Activated CD8-positive, alpha-beta T cell treated with anti-CD3 and anti-CD28 coated beads, Interleukin-2, amount 10 ng/mL, durations not matched to agents 7 days and 5 days (primary cell): Measurements from ENCODE around the gene ADGRE3. TPM values are rescaled to one million over a fixed set of nuclear protein-coding genes. Genes with fewer than 3 reads are reported as not detected.

Source experiments
- ATAC-seq: fragments of 150-1000 bp; cut with Tn5 transposase; one replicate; pipeline ENCODE4 v1.10.0; 2021; ENCODE audit warnings: moderate library complexity
- CTCF ChIA-PET: fragments of 350-600 bp; sonication (Branson Sonifier 250); formaldehyde crosslinking; loops from one replicate; lab custom pipeline; 2021; ENCODE audit warnings: antibody characterized with exemption; lab: Charles Lee
- POLR2A ChIA-PET: fragments of 350-600 bp; sonication (Branson Sonifier 250); formaldehyde crosslinking; loops from one replicate; lab custom pipeline; 2021; ENCODE audit warnings: antibody characterized with exemption; lab: Charles Lee
- DNase-seq: peaks from one replicate; pipeline ENCODE4 v3.0.0-alpha.2; 2020
- H3K27ac Mint-ChIP-seq: one replicate; pipeline ENCODE4 v1.8.0; 2021; ENCODE audit warnings: mild to moderate bottlenecking, mixed read lengths
- H3K27me3 Mint-ChIP-seq: one replicate; pipeline ENCODE4 v1.8.0; 2021; ENCODE audit warnings: low read depth, mixed read lengths
- H3K36me3 Mint-ChIP-seq: one replicate; pipeline ENCODE4 v1.8.0; 2021; ENCODE audit warnings: low read depth, mixed read lengths
- H3K4me1 Mint-ChIP-seq: one replicate; pipeline ENCODE4 v1.8.0; 2021; ENCODE audit warnings: low read depth, mixed read lengths
- H3K4me3 Mint-ChIP-seq: one replicate; pipeline ENCODE4 v1.8.0; 2021; ENCODE audit warnings: mild to moderate bottlenecking, mixed read lengths
- H3K9me3 Mint-ChIP-seq: one replicate; pipeline ENCODE4 v1.8.0; 2022; ENCODE audit warnings: mixed read lengths; ENCODE audit not compliant: insufficient read depth
- total RNA-seq, 2 experiments: library from RNA; stranded (reverse); gene quantifications; one replicate each; pipeline ENCODE4 v1.2.3, GENCODE V29; 2021

The ADGRE3 gene
- total RNA-seq: not detected

GRCh38 chr19:14674764-14675163, at the start of gene ADGRE3:
TSS of gene ADGRE3 (minus strand) at chr19:14674844. CDS start at chr19:14674770, 74 bp downstream.
- H3K36me3 Mint-ChIP-seq: no peaks in the 10 kb centered on the region
- no peaks in the 10 kb centered on the region for H3K4me1 Mint-ChIP-seq
- ChIA-PET POLR2A (no interaction called here), CTCF (interaction anchor here (2.9 kb wide), 1 partner anchor 11 kb away, joined by 15 read pairs; no protein-coding TSS in a partner anchor)
- ATAC-seq (no peak), DNase-seq (no peak)
- H3K27me3 Mint-ChIP-seq: peaks cover 16% of the 10 kb centered on the region
- H3K4me3 Mint-ChIP-seq: no peak within 1 kb of the TSS
- H3K27ac Mint-ChIP-seq: no peak within 1 kb of the TSS
- H3K9me3 Mint-ChIP-seq: peaks cover 3% of the 10 kb centered on the region

GRCh38 chr19:14722127-14722526, 47.5 kb upstream of the ADGRE3 start:
- ChIA-PET CTCF (interaction anchor here (0.7 kb wide), 1 partner anchor 354 kb away, joined by 3 read pairs; no protein-coding TSS in a partner anchor), POLR2A (no interaction called here)
- no peak overlapping the region for H3K27ac Mint-ChIP-seq
- no peak for DNase-seq
- H3K27me3 Mint-ChIP-seq: no peaks in the 10 kb centered on the region
- peaks cover 46% of the 10 kb centered on the region for H3K9me3 Mint-ChIP-seq
- peaks cover 35% of the 10 kb centered on the region for H3K36me3 Mint-ChIP-seq
- no peak overlapping the region for H3K4me3 Mint-ChIP-seq
- H3K4me1 Mint-ChIP-seq: no peaks in the 10 kb centered on the region
- no peak for ATAC-seq

GRCh38 chr19:14719162-14719561, 44.5 kb upstream of the ADGRE3 start:
- no peak for ATAC-seq
- POLR2A ChIA-PET: no interaction called here
- Mint-ChIP-seq H3K4me3 (no peak overlapping the region), H3K9me3 (peaks cover 47% of the 10 kb centered on the region), H3K4me1 (no peaks in the 10 kb centered on the region), H3K27me3 (no peaks in the 10 kb centered on the region), H3K36me3 (peaks cover 63% of the 10 kb centered on the region), H3K27ac (no peak overlapping the region)
- DNase-seq: no peak
- CTCF ChIA-PET: no interaction called here

GRCh38 chr19:14718522-14719116, 44.0 kb upstream of the ADGRE3 start:
- POLR2A ChIA-PET: no interaction called here
- CTCF ChIA-PET: no interaction called here
- Mint-ChIP-seq H3K27ac (no peak overlapping the region), H3K4me3 (no peak overlapping the region), H3K36me3 (peaks cover 68% of the 10 kb centered on the region), H3K4me1 (no peaks in the 10 kb centered on the region), H3K27me3 (no peaks in the 10 kb centered on the region), H3K9me3 (peaks cover 47% of the 10 kb centered on the region)
- DNase-seq (no peak), ATAC-seq (no peak)

- no peaks in the 10 kb centered on the region for H3K4me1 Mint-ChIP-seq
- H3K9me3 Mint-ChIP-seq: peaks cover 29% of the 10 kb centered on the region
- H3K36me3 Mint-ChIP-seq: peaks cover 69% of the 10 kb centered on the region
- H3K27ac Mint-ChIP-seq: no peak overlapping the region
- CTCF ChIA-PET: no interaction called here
- no peaks in the 10 kb centered on the region for H3K27me3 Mint-ChIP-seq
- DNase-seq: no peak
- H3K4me3 Mint-ChIP-seq: no peak overlapping the region
- POLR2A ChIA-PET: no interaction called here
- ATAC-seq: no peak
Measured at GRCh38 chr19:14715841-14716240, 41.2 kb upstream of the ADGRE3 start.

- DNase-seq (no peak), ATAC-seq (no peak)
- H3K4me1 Mint-ChIP-seq: no peaks in the 10 kb centered on the region
- H3K4me3 Mint-ChIP-seq: no peak overlapping the region
- peaks cover 54% of the 10 kb centered on the region for H3K36me3 Mint-ChIP-seq
- H3K27ac Mint-ChIP-seq: no peak overlapping the region
- peaks cover 2% of the 10 kb centered on the region for H3K9me3 Mint-ChIP-seq
- no peaks in the 10 kb centered on the region for H3K27me3 Mint-ChIP-seq
- ChIA-PET CTCF (no interaction called here), POLR2A (no interaction called here)
Measured at GRCh38 chr19:14704450-14704849, 29.8 kb upstream of the ADGRE3 start.

- Mint-ChIP-seq H3K4me3 (no peak overlapping the region), H3K9me3 (no peaks in the 10 kb centered on the region), H3K27me3 (no peaks in the 10 kb centered on the region), H3K27ac (no peak overlapping the region), H3K36me3 (peaks cover 52% of the 10 kb centered on the region), H3K4me1 (no peaks in the 10 kb centered on the region)
- DNase-seq (no peak), ATAC-seq (no peak)
- POLR2A ChIA-PET: no interaction called here
- CTCF ChIA-PET: no interaction called here
Measured at GRCh38 chr19:14703833-14704232, 29.2 kb upstream of the ADGRE3 start.

GRCh38 chr19:14700711-14701375, 26.2 kb upstream of the ADGRE3 start:
- peaks cover 47% of the 10 kb centered on the region for H3K36me3 Mint-ChIP-seq
- CTCF ChIA-PET: interaction anchor here (1.4 to 1.6 kb wide), 3 partner anchors 10 to 126 kb away, joined by 3 to 5 read pairs (median 5); partner anchors contain the start of gene ZNF333
- no peak overlapping the region for H3K4me3 Mint-ChIP-seq
- H3K27ac Mint-ChIP-seq: no peak overlapping the region
- POLR2A ChIA-PET: no interaction called here
- H3K9me3 Mint-ChIP-seq: no peaks in the 10 kb centered on the region
- H3K4me1 Mint-ChIP-seq: no peaks in the 10 kb centered on the region
- H3K27me3 Mint-ChIP-seq: no peaks in the 10 kb centered on the region
- no peak for DNase-seq
- no peak for ATAC-seq

- DNase-seq (no peak), ATAC-seq (no peak)
- H3K27me3 Mint-ChIP-seq: no peaks in the 10 kb centered on the region
- peaks cover 46% of the 10 kb centered on the region for H3K36me3 Mint-ChIP-seq
- no peaks in the 10 kb centered on the region for H3K4me1 Mint-ChIP-seq
- ChIA-PET CTCF (interaction anchor here (1.6 kb wide), 2 partner anchors 13 to 125 kb away, joined by 3 to 5 read pairs; no protein-coding TSS in a partner anchor), POLR2A (no interaction called here)
- no peaks in the 10 kb centered on the region for H3K9me3 Mint-ChIP-seq
- no peak overlapping the region for H3K27ac Mint-ChIP-seq
- no peak overlapping the region for H3K4me3 Mint-ChIP-seq
Measured at GRCh38 chr19:14699641-14700040, 25.0 kb upstream of the ADGRE3 start.

GRCh38 chr19:14695471-14695870, 20.8 kb upstream of the ADGRE3 start:
- H3K36me3 Mint-ChIP-seq: peaks cover 20% of the 10 kb centered on the region
- ChIA-PET CTCF (interaction anchor here (1.0 kb wide), 1 partner anchor 9 kb away, joined by 3 read pairs; no protein-coding TSS in a partner anchor), POLR2A (no interaction called here)
- H3K9me3 Mint-ChIP-seq: no peaks in the 10 kb centered on the region
- no peak overlapping the region for H3K27ac Mint-ChIP-seq
- no peak overlapping the region for H3K4me3 Mint-ChIP-seq
- no peak for ATAC-seq
- no peaks in the 10 kb centered on the region for H3K27me3 Mint-ChIP-seq
- DNase-seq: no peak
- H3K4me1 Mint-ChIP-seq: peaks cover 13% of the 10 kb centered on the region

GRCh38 chr19:14694641-14695266, 20.1 kb upstream of the ADGRE3 start:
- CTCF ChIA-PET: interaction anchor here (0.9 kb wide), 1 partner anchor 9 kb away, joined by 3 read pairs; no protein-coding TSS in a partner anchor
- no peaks in the 10 kb centered on the region for H3K9me3 Mint-ChIP-seq
- no peak overlapping the region for H3K4me3 Mint-ChIP-seq

More at GRCh38 chr19:14694641-14695266, 20.1 kb upstream of the ADGRE3 start:
- POLR2A ChIA-PET: no interaction called here
- Mint-ChIP-seq H3K36me3 (peaks cover 17% of the 10 kb centered on the region), H3K27me3 (no peaks in the 10 kb centered on the region), H3K4me1 (peaks cover 14% of the 10 kb centered on the region), H3K27ac (no peak overlapping the region)
- DNase-seq: no peak
- no peak for ATAC-seq
